COR-L47 (cell line): Measurements from ENCODE around the gene HMCES.

Source experiments
- DNase-seq: peaks from one replicate; lab custom pipeline; 2025; lab: John Stamatoyannopoulos, UW

The HMCES gene

DNA sequence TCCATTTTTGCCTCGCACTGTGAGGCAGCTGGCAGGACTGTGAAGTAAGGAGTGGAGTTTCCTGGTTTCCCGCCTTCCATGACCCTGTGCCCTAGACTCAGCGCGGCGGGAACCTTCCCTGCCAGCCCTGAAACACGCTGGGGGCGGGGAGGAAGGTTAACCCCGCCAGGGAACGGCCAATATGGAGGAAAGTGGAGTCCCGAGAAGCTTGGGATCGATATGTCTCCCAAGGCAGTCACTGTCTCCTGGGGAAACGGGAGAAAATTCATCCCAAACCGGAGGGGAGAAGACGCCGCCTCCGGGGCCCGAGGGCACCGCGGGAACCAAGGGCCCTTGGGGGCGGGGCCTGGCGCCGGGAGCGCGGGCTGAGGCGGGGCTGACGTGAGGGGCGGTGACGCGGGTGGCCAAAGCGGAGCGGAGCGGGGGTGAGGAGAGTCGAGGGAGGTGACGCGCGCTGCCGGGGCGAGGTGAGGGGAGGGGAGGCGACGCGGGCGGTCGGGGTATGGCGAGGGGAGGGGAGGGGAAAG is at the start of gene HMCES:
Gene HMCES (plus strand): TSS at position 432 of the 527 bp plus-strand sequence. CDS start 863 bp downstream, outside the sequence.
- DNase-seq, result peak; percentile 91

GRCh38 chr3:129228891-129229585 is 49.6 kb upstream of the HMCES start:
- DNase-seq, result no peak

- DNase-seq, result no peak
Observed at GRCh38 chr3:129230311-129231019, 48.2 kb upstream of the HMCES start.

DNA sequence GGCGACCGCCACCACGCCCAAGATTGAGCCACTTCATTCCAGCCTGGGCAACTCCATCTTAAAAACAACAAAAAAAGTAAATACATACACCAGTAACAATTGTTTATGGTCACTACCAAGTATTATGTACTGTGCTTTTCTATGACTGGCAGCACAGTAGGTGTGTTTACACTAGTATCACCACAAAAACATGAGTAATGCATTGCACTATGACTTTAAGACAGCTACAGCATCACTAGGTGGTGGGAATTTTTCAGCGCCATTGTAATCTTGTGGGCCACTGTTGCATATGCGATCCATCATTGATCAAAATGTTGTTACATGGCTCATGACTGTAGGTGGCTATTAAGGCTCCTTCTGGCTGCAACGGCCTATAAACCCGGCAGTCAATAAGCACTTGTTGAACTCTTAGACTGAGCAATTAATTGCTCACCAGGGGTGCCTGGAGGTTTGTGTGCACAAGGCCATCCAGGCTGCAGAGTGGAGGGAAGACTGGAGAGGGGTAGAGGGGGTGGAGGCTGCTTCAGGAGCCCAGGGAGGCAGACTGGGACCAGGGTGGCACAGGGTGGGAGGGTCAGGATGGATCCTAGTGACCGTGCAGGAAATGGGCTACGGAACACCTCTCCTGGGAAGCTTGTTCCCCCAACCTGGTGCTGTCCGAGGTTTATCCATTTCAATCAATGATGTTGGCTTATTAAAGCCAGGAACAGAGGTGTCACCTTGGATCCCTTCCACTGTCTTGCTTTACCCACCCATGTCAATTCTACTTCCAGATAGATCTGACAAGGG is 47.1 kb upstream of the HMCES start:
- DNase-seq, result no peak

DNA sequence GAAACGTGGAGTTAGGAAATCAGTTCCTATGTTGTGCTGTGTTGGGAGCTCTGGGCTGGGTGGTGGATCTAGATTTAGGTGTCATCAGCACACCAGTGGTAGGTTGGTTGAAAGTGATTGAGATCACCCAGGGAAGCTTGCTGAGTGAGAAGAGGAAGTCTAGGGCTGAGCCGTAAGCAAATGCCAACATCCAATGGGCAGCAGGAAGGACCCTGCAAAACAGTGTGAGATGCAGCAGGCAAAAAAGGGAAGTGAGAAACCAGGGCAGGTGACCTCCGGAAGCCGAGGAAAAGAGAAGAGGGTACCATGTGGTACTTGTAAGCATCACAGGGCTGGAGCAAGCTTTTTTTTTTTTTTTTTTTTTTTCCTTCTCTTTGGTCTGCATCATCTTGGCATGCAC is 45.1 kb upstream of the HMCES start:
- DNase-seq, result no peak

DNA sequence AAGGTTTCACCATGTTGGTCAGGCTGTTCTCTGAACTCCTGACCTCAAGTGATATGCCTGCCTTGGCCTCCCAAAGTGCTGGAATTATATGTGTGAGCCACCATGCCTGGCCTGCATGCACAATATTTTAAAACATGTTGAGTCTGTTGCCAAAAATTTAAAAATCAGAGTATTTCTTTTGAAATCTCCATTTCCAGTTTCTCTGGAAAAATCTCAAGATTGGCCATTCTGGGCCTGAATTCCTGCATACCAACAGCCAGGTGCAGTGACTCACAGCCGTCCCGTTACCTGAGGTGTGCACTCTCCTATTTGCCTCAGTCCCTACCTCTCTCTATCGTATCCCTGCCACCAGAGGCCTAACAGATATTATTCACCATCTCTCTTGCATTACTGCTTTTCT is 44.2 kb upstream of the HMCES start:
- no peak for DNase-seq

GRCh38 chr3:129235344-129235917 is 43.2 kb upstream of the HMCES start:
- no peak for DNase-seq

GRCh38 chr3:129238945-129239705 is 39.5 kb upstream of the HMCES start:
- no peak for DNase-seq

- DNase-seq, result no peak
Observed at GRCh38 chr3:129239991-129240390, 38.7 kb upstream of the HMCES start.

DNA sequence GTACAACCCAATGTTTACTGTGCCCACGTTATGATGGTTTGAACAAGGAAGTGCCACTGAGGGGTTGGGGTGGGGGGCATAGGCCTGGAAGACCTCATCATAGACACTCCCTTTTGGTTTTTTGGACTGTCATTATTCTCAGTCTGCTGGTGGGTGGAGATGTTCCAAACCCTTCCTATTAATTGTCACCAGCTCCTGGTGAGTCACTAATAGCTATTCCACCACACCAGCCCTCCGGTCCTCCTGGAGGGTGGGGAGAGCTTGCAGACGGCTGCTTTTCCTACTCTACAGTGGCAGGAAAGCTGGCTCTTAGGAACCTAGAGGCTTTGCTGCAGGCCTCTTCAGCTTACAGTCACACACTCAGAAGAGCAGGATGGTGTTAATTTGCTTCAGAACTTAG is 38.2 kb upstream of the HMCES start:
- DNase-seq, result no peak

GRCh38 chr3:129245141-129245540 is 33.5 kb upstream of the HMCES start:
- no peak for DNase-seq

DNA sequence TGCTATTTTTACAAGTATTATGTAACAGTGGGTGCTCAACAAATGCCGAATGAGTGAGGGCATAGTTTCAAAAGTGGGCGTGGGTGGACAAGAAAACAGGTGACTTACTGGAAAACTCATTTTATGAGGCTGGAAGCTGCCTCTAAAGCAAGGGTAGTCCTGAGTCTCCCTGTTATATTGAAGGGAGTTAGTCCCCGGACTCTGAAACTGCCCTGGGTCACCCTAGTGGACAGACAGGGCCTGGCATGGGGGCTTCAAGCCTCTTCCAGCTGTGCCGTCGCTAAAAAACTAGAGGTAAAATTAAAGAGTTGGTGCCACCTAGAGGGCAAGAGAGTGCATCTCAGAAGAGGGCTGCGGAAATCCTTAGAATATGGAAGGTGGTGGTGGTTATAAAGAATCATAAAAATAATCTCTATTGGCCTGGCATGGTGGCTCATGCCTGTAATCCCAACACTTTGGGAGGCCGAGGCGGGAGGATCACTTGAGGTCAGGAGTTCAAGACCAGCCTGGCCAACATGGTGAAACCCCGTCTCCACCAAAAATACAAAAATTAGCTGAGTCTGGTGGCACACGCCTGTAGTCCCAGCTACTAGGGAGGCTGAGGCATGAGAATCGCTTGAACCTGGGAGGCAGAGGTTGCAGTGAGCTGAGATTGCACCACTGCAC is 32.9 kb upstream of the HMCES start:
- peak; percentile 97 for DNase-seq

DNA sequence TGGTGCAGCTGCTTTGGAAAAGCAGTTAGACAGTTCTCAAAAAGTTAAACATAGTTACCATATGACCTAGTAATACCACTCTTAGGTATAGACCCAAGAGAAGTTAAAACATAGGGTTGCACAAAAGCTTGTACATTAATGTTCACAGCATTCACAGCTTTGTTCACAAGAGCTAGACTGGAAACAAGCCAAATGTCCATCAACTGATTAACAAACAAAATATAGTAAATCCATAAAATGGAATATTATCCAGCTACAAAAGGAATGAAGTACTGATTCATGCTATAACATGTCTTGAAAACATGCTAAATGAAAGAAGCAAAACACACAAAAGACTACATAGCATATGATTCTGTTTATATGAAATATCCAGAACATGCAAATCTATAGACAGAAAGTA is 32.0 kb upstream of the HMCES start:
- DNase-seq, result no peak

GRCh38 chr3:129248286-129248979 is 30.2 kb upstream of the HMCES start:
- no peak for DNase-seq

DNA sequence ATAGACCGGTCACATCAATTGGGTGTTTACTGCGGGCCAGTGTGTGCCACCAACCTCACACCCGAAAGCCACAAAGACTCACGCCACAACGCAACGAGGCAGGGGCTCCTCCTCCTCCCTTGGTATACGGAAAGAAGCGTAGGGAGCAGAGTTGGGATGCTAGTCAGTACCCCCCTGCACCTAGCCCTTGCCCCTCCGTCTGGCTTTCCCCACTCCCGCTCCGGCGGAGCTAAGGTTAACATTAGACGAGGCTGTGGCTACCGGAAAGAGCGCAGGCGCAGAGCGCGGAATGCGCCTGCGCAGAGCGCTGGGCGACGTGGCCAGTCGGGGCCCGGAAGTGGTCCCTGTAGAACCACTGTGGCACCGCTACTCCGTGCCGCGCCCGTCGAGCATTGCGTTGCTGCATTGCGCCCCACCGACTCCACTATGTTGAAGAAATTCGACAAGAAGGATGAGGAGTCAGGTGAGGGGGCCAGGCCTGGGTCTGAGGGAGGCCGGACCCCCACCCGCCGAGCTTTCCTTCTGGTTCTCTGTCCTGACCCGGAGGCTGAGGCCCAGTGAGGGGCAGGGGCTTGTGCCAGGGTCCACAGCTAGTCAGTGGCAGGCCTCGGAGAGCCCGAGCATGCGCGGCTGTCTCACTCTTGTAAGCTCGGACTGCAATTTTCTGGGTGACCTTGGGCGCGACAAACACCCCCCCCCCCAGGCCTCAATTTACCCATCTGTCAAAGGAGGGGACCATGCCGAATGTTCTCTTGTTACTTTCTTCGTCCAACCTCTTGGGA is 29.2 kb upstream of the HMCES start, which contains the start of gene COPG1:
Gene COPG1 (plus strand): TSS at position 323 of the 782 bp plus-strand sequence. CDS start 104 bp downstream, at position 427.
- peak; percentile 92 for DNase-seq

DNA sequence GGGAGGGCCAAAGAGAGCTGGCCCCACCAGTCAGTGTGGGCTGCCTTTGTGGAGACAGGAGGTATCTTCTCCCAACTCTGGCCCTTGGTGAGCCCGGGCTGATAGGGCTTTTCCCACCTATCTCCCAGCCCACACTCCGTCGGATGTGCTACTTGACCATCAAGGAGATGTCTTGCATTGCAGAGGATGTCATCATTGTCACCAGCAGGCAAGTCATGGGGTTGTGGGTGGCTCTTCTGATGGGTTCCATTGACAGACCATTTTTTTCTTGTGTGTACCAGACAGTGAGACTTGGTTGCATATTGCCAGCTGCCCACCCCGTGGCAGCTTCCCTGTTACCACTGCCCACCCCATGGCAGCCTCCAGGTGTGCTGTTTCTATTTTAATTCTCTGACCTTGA is 25.9 kb upstream of the HMCES start:
- DNase-seq, result no peak

DNA sequence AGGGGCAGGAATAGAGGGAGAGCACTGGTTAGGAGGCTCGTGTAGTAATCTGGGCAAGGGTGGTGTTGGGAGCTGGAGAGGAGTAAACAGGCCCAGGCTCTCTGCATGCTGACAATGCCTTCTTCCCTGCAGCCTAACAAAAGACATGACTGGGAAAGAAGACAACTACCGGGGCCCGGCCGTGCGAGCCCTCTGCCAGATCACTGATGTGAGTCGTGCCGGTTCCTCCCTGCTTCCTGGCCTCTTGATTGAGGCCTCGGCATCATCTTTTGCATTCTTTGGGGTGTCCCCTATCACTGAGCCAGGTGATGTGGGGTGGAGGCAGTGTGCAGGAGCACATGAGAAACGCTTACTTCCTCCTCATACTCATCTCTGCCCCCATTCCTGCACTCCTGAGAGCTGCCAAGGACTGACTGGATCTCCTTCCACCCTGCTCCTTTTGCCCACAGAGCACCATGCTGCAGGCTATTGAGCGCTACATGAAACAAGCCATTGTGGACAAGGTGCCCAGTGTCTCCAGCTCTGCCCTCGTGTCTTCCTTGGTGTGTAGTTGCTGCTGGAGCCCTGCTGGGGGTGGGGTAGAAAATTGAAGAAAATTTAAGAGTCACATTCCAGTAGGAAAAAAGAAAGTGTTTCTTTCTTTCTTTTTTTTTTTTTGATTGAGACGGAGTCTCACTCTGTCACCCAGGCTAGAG is 24.0 kb upstream of the HMCES start:
- DNase-seq, result no peak

GRCh38 chr3:129256270-129256669 is 22.4 kb upstream of the HMCES start:
- no peak for DNase-seq

GRCh38 chr3:129257609-129258008 is 21.1 kb upstream of the HMCES start:
- DNase-seq, result no peak
